GM11168 (cell line): ENCODE results near the gene NT5M.

Experiments used
- in situ Hi-C: fragments of 300-500 bp; cut with MboI; formaldehyde crosslinking; loops from one replicate; pipeline ENCODE4 v1.12.0; 2022; ENCODE audit warnings: low sequenced_read_pairs; ENCODE audit not compliant: unreplicated experiment

The NT5M gene

DNA sequence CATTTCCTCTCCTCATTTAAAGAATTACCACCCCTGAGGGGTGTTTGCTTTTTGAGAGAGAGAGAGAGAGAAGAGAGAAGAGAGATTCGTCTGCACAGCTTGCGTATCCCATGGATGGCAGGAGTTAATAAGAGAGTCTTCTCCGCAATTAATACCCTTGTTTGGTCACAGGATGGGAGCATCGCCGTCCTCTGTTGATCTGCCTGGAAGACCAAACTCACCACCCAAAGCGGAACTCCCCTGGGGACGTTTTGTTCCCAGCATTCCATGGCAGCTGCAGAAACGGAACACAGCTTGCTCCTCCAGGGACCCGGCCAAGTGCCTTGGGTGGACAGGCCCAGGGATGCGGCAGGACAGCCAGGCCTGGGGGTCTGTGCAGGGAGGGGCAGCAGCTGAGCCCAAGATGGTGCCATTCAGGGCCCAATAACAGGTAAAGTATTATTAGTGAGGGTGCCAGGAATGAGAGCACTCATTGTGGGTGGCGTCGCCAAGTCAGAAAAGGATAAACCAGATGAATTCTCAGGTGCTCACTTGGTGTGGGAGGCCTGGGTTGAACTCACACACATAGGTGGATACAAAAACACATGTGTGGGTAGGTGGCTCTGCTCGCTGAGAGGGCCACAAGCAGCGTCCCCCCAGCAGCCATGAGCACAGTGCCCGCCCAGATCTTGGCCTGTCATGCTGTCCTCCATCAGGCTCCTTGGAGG is 83.1 kb downstream of the NT5M start:
- in situ Hi-C loops, result no loop called here

- in situ Hi-C loops, result no loop called here
Measured at GRCh38 chr17:17387017-17387497, 83.9 kb downstream of the NT5M start.

- in situ Hi-C loops, result no loop called here
Measured at GRCh38 chr17:17387498-17388362, 84.6 kb downstream of the NT5M start.

DNA sequence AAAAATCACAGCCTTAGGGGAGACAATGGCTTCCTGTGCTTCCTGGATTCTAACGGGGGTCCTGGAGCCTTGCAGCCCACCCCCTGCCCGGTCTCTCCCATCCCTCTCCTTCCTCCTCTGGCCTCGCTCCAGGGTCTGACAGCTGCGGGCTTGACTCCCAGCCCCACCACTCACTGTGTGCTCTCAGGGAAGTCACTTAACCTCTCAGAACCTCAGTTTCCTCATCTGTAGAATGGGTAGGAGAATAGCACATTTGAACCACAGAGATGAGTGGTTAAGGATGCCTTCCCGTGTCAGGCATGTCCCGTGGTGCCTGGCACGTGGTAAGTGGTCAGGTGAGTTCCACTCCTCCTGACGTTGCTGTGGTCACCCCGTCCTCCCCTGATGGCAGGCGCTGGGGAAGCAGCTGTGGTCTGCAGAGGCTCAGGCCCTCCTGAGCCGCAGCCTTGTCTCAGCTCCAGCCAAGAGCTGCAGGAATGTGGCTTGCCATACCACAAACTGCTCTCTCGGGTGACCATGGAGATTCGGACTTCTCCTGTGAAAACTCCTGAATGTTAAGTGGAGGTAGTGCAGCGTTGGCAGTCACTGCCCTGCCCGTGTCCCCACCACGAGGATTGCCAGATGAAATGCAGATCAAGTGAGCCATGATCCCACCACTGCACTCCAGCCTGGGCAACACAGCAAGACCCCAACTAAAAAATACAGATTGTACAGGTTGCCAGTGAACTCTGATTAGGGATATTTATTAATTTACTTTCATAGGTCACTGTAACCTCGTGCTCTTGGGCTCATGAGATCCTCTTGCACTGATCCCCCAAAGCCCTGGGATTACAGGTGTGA is 85.7 kb downstream of the NT5M start:
- in situ Hi-C loops, result no loop called here

DNA sequence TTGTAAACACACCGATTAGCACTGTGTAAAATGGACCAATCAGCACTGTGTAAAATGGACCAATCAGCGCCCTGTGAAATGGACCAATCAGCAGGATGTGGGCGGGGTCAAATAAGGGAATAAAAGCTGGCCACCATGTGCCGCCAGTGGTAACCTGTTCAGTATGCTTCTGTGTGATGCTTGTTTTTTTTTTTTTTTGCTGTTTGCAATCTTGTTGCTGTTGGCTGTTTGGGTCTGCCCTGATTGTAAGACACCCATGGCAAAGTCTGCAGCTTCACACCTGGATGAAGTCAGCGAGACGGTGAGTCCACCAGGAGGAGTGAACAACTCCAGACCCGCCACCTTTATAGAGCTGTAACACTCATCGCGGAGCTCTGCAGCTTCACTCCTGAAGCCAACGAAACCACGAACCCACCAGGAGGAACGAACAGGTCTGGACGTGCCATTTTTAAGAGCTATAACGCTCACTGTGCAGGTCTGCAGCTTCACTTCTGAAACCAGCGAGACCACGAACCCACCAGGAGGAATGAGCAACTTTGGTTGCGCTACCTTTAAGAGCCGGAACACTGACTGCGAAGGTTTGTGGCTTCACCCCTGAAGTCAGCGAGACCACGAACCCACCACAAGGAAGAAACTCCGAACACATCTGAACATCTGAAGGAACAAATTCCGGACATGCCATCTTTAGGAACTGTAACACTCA is 88.6 kb downstream of the NT5M start:
- in situ Hi-C loops, result no loop called here

- in situ Hi-C loops, result no loop called here
Measured at GRCh38 chr17:17393976-17394375, 90.8 kb downstream of the NT5M start.

DNA sequence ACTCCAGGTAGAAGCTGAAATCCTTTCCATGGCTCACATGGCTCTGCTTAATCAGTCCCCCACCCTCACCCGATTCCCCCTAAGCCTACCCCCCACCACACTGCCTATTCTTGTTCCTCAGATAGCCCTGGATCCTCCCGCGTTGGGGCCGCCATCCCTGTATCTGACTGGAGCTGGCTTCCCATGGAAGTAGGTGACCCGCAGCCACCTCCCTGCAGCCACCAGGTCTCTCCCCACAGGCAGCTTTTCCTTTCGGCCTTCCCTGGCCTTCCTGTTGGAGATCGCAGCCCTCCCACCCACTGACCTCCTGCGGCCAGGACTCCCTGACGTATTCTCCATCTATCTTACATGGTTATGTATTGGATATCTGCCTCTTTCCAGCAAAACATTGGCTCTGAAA is 91.3 kb downstream of the NT5M start:
- in situ Hi-C loops, result no loop called here

DNA sequence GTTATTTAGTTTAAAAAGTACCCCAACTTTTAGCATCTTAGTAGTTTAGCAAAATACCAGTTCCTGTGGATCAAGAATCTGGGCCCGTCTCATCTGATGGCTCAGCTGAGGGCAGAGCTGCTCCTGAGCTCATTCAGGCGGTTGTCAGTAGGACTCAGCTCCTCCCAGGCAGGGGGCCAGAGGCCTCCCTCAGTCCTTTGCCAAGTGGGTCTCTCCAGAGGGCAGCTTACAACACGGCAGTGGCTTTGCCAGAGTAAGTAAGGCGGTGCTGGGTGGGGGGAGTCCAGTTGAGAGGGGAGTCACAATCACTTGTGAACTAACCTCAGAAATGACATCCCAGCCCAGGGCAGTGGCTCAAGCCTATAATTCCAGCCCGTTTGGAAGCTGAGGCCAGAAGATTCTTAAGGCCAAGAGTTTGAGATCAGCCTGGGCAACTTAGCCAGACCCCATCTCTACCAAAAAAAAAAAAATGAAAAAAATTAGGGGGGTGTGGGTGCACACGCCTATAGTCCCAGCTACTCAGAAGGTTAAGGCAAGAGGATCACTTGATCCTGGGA is 92.2 kb downstream of the NT5M start:
- in situ Hi-C loops, result no loop called here

GRCh38 chr17:17395885-17396284 is 92.7 kb downstream of the NT5M start:
- in situ Hi-C loops, result no loop called here
